Measurements from ENCODE around the gene RSRC1.
"Not testable (repeated sequence)": the region's sequence is repeated elsewhere in the genome, so short reads cannot be mapped to it uniquely, and the experiment has no call there.

The RSRC1 gene

GRCh38 chr3:158226429-158226828 is 116.5 kb downstream of the RSRC1 start:
- Histone ChIP-seq H3K36me3 (no peaks in the 10 kb centered on the region), H3K27me3 (no peaks in the 10 kb centered on the region), H3K4me3 (ENCODE audit: low read depth, low read length) (no peak overlapping the region), H3K9me3 (no peaks in the 10 kb centered on the region), H3K4me1 (peaks cover 14% of the 10 kb centered on the region)
- no peak for DNase-seq
- TF ChIP-seq, protein P1, sequence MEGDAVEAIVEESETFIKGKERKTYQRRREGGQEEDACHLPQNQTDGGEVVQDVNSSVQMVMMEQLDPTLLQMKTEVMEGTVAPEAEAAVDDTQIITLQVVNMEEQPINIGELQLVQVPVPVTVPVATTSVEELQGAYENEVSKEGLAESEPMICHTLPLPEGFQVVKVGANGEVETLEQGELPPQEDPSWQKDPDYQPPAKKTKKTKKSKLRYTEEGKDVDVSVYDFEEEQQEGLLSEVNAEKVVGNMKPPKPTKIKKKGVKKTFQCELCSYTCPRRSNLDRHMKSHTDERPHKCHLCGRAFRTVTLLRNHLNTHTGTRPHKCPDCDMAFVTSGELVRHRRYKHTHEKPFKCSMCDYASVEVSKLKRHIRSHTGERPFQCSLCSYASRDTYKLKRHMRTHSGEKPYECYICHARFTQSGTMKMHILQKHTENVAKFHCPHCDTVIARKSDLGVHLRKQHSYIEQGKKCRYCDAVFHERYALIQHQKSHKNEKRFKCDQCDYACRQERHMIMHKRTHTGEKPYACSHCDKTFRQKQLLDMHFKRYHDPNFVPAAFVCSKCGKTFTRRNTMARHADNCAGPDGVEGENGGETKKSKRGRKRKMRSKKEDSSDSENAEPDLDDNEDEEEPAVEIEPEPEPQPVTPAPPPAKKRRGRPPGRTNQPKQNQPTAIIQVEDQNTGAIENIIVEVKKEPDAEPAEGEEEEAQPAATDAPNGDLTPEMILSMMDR (IDR thresholded peaks at IDR 0.05; ENCODE audit: low read depth, low read length): no peak

DNA sequence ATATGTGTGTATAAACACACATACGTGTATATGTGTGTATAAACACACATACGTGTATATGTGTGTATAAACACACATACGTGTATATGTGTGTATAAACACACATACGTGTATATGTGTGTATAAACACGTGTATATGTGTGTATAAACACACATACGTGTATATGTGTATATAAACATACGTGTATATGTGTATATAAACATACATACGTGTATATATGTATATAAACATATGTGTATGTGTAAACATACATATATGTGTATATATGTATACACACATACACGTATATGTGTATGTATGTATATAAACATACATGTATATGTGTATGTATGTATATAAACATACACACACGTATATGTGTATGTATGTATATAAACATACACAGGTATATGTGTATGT is 119.1 kb downstream of the RSRC1 start:
- peaks cover 12% of the 10 kb centered on the region for H3K4me1 ChIP-seq
- DNase-seq; H3K4me3 ChIP-seq (ENCODE audit: low read depth, low read length); H3K27me3 ChIP-seq; H3K36me3 ChIP-seq; H3K9me3 ChIP-seq: not testable (repeated sequence)

- H3K9me3 ChIP-seq: no peaks in the 10 kb centered on the region
- peaks cover 12% of the 10 kb centered on the region for H3K4me1 ChIP-seq
- no peaks in the 10 kb centered on the region for H3K27me3 ChIP-seq
- H3K4me3 ChIP-seq (ENCODE audit: low read depth, low read length): no peak overlapping the region
- DNase-seq: no peak
- TF ChIP-seq, protein P1 (IDR thresholded peaks at IDR 0.05; ENCODE audit: low read depth, low read length): no peak
- H3K36me3 ChIP-seq: peaks cover 5% of the 10 kb centered on the region; the same call in 1 of the 2 replicates
These were observed 123.9 kb downstream of the RSRC1 start for GRCh38 chr3:158233791-158234190.

- Histone ChIP-seq H3K4me1 (no peaks in the 10 kb centered on the region), H3K4me3 (ENCODE audit: low read depth, low read length) (no peak overlapping the region), H3K9me3 (no peaks in the 10 kb centered on the region; the same call in 1 of the 2 replicates), H3K36me3 (no peaks in the 10 kb centered on the region; the same call in 1 of the 2 replicates), H3K27me3 (no peaks in the 10 kb centered on the region)
- no peak for DNase-seq
- TF ChIP-seq, protein P1 (IDR thresholded peaks at IDR 0.05; ENCODE audit: low read depth, low read length): no peak
These were observed 134.4 kb downstream of the RSRC1 start for GRCh38 chr3:158244274-158244673.

DNA sequence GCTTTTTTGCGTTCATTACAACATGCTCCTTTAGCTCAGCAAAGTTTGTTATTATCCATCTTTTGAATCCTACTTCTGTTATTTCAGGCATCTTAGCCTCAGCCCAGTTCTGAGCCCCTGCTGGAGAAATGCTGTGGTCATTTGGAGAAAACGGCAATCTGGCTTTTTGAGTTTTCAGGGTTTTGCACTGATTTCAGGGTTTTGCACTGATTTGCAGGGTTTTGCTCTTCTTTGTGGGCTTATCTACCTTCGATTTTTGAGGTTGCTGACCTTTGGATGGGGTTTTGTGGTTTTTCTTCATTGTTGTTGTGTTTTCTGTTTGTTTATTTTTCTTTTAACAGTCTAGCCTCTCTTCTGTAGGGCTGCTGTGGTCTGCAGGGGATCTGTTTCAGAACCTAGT is 137.4 kb downstream of the RSRC1 start:
- Histone ChIP-seq H3K9me3 (no peaks in the 10 kb centered on the region; the same call in 1 of the 2 replicates), H3K27me3 (no peaks in the 10 kb centered on the region), H3K4me3 (ENCODE audit: low read depth, low read length) (no peak overlapping the region), H3K4me1 (no peaks in the 10 kb centered on the region), H3K36me3 (no peaks in the 10 kb centered on the region; the same call in 1 of the 2 replicates)
- no peak for DNase-seq
- TF ChIP-seq, protein P1 (IDR thresholded peaks at IDR 0.05; ENCODE audit: low read depth, low read length): no peak

GRCh38 chr3:158248261-158248660 is 138.4 kb downstream of the RSRC1 start:
- Histone ChIP-seq H3K36me3 (no peaks in the 10 kb centered on the region; the same call in 1 of the 2 replicates), H3K9me3 (no peaks in the 10 kb centered on the region; the same call in 1 of the 2 replicates), H3K4me3 (ENCODE audit: low read depth, low read length) (no peak overlapping the region), H3K27me3 (no peaks in the 10 kb centered on the region), H3K4me1 (no peaks in the 10 kb centered on the region)
- DNase-seq: no peak
- TF ChIP-seq, protein P1 (IDR thresholded peaks at IDR 0.05; ENCODE audit: low read depth, low read length): no peak

DNA sequence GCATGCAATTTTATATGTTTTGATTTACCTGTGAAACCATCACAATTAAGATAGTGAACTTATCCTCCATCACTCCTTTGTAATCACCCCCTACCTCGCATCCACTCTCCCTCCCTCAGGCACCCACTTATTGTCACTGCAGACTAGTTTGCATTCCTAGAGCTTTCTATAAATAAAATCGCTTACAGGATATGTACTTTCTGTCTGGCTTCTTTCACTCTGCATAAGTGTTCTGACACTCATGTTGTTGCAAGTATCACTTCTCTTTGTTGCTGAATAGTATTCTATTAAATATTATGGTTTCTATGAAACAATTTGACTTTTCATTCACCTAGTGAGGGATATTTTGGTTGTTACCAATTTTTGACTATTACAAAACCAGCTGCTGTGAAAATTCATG is 139.3 kb downstream of the RSRC1 start:
- Histone ChIP-seq H3K9me3 (no peaks in the 10 kb centered on the region; the same call in 1 of the 2 replicates), H3K4me3 (ENCODE audit: low read depth, low read length) (no peak overlapping the region), H3K27me3 (no peaks in the 10 kb centered on the region), H3K4me1 (no peaks in the 10 kb centered on the region), H3K36me3 (no peaks in the 10 kb centered on the region; the same call in 1 of the 2 replicates)
- DNase-seq: no peak
- TF ChIP-seq, protein P1 (IDR thresholded peaks at IDR 0.05; ENCODE audit: low read depth, low read length): no peak
